ENCODE data around the gene COL16A1.

Gene COL16A1

DNA sequence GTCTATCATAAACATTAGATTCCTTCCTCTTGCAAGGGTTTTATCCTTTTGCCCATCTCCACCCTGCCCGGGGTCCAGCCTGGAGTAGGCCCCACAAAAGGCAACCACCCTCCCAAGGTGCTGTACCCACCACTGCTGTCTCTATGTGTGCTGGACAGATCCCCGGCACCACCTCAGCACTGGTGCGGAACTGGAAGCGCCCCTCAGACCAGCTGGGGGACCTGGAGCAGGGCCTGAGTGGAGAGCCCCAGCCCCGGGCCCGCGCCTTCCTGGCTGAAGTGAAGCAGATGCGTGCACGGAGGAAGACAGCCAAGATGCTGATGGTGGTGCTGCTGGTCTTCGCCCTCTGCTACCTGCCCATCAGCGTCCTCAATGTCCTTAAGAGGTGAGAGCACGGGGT lies 80.5 kb downstream of the COL16A1 start:
- no peak for TF ChIP-seq JUND (IDR thresholded peaks at IDR 0.05; ENCODE audit: low read depth)
- in situ Hi-C loops (cut with HindIII; ENCODE audit: low pct_unique_long_range_greater_than_20kb, low sequenced_read_pairs), result no loop called here
- no peak for DNase-seq (ENCODE audit: low read depth in 1 of 2, low spot score in 1 of 2)

DNA sequence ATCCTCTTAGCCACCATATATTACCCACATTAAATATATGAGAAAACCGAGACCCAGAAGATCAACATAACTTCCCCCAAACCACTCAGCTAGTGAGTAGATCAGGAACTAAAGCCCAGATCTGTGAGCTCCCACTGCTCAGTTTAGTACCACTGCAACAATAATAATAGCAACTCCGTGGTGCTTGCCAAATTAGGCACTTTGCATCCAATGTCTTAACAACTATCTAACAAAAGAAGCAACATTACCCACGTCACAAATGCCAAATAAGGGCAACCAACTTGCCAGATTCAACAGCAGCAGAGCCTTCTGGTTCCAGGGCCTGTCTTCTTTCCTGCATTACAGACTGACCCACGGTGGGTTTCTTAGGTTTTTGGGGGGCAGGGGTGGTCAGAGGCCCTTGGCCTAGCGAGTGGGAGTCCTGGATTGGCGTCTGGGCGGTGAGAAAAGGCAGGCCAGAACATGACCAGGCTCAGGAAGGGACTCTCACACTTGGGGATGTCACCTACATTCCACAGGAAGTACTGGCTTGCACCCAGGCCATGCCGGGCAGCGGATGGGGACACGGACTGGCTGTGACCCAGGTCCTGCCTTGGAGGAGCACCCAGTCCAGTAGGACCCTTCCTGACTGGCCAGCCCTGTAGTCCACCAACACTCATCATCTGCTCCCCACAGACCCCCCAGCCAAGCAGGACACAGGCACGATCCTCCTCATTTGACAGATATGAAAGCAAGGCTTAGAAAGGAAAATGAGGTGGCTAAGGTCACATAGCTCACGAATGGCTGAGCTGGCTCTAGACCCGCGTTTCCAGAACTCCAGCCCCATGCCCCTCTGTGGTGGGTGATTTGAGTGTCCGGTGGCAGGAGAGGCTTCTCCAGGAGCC lies 81.7 kb downstream of the COL16A1 start:
- in situ Hi-C loops (cut with HindIII; ENCODE audit: low pct_unique_long_range_greater_than_20kb, low sequenced_read_pairs), result no loop called here
- DNase-seq (ENCODE audit: low read depth in 1 of 2, low spot score in 1 of 2), result no peak
- TF ChIP-seq JUND (IDR thresholded peaks at IDR 0.05; ENCODE audit: low read depth), result no peak

DNA sequence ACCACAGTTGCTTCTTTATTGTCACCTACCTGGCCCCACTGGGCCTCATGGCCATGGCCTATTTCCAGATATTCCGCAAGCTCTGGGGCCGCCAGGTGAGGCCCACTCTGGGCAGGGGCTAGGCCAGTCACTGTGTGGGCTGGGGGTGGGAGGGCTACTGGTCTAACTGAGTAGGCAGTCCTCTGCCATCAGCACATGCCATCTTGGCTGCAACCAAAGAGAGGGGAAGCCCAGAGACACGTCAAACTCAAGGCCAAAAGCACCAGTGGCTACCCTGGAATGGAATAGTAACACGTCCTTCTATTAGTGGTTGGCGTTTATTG lies 82.4 kb downstream of the COL16A1 start:
- no peak for TF ChIP-seq JUND (IDR thresholded peaks at IDR 0.05; ENCODE audit: low read depth)
- DNase-seq (ENCODE audit: low read depth in 1 of 2, low spot score in 1 of 2), result no peak

DNA sequence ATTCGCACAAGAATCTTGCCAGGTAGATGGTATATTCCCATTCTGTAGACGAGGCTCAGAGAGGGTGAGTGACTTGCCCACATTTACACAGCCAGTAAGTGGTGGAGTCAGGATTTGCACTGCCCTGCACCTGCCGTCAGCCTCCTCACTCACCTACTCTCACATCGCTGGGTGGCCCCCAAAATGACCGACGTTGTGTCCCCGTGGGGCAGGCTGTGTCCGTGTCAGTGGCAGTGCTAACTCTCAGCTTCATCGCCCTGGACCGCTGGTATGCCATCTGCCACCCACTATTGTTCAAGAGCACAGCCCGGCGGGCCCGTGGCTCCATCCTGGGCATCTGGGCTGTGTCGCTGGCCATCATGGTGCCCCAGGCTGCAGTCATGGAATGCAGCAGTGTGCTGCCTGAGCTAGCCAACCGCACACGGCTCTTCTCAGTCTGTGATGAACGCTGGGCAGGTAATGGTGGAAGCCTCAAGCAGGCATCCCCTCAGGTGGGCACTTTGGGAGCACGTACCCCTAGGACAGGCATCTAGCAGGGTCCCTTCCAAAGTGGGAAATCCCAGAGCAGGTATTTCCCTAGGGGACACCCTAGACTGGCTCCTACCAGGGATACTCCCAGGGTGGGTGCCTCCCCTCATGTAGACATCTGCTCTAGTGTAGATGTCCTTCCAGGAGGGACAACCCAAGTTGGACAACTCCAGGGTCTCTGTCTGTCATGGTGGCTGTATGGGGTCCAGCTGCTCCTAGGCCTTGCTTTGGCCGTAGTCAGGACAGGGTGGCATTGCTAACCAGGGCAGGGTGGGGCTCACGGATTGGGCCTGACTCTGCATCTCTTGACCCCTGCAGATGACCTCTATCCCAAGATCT lies 83.0 kb downstream of the COL16A1 start:
- DNase-seq (ENCODE audit: low read depth in 1 of 2, low spot score in 1 of 2), result no peak
- no peak for TF ChIP-seq JUND (IDR thresholded peaks at IDR 0.05; ENCODE audit: low read depth)
- in situ Hi-C loops (cut with HindIII; ENCODE audit: low pct_unique_long_range_greater_than_20kb, low sequenced_read_pairs), result no loop called here

More for the DNA sequence above, 82.4 kb downstream of the COL16A1 start:
- in situ Hi-C loops (cut with HindIII; ENCODE audit: low pct_unique_long_range_greater_than_20kb, low sequenced_read_pairs), result no loop called here

DNA sequence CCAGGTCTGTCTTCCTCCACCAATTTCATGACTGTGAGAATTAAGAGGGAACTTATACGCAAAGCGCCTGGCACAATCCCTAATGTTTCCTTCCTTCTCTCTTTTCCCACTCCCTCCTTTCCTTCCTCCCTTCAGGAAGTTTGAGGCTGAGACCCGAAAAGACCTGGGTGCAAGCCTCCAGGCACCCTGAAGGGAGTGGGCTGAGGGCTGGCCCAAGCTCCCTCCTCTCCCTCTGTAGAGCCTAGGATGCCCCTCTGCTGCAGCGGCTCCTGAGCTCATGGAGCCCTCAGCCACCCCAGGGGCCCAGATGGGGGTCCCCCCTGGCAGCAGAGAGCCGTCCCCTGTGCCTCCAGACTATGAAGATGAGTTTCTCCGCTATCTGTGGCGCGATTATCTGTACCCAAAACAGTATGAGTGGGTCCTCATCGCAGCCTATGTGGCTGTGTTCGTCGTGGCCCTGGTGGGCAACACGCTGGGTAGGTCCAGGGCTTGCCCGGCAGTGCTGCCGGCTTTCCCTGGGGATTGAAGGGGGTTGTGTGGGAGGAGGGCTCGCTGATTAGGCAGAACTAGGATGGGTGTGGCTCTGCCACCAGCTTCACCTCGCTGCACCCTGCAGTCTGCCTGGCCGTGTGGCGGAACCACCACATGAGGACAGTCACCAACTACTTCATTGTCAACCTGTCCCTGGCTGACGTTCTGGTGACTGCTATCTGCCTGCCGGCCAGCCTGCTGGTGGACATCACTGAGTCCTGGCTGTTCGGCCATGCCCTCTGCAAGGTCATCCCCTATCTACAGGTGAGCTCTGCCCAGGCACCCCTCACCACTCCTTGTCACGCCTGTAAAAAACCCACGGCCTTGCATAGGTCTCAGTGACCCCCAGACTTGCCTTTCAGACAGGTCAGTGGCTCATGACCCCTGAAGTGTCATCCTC lies 84.6 kb downstream of the COL16A1 start:
- TF ChIP-seq JUND (IDR thresholded peaks at IDR 0.05; ENCODE audit: low read depth), result no peak
- no peak for DNase-seq (ENCODE audit: low read depth in 1 of 2, low spot score in 1 of 2)
- in situ Hi-C loops (cut with HindIII; ENCODE audit: low pct_unique_long_range_greater_than_20kb, low sequenced_read_pairs), result no loop called here

DNA sequence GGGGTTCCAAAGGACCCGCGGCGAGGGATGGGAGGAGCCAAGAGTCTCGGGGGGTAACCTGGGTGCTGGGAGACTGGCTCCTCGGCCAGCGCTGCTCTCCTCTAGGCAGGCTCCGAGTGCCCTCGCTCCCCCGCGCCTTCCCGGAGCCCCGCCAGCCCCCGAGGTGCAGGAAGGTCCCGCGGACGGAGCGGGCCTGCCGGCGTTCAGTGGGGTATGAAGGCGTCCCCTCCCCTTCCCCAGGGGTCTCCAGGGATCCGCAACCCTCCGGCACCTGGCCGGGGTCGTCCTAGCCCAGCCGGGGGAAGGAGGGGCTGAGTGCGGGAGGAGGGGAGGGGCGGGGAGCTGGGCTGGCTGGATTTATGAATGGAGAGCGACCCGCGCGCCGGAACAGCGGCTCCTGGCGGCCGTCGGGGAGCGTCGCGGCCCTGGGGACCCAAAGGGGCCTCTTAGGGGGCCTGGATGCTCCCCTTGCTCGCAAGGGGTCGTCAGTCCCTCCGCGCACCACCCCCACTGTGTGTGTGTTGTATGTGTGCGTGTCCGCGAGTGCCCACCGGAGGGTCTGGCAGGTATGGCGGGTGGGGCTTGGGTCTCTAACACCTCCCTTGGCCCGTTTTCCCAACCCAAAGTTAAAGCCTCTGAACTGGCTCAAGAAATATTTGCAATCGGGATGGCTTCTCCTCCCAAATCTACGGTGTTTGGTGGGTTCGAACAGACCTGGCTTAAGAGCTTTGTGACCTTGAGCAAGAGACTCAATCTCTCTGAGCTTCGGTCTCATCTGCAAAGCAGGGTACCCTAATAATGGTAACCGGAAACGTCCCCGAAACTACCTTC lies 85.7 kb downstream of the COL16A1 start:
- in situ Hi-C loops (cut with HindIII; ENCODE audit: low pct_unique_long_range_greater_than_20kb, low sequenced_read_pairs), result no loop called here
- no peak for TF ChIP-seq JUND (IDR thresholded peaks at IDR 0.05; ENCODE audit: low read depth)
- DNase-seq (ENCODE audit: low read depth in 1 of 2, low spot score in 1 of 2), result no peak

DNA sequence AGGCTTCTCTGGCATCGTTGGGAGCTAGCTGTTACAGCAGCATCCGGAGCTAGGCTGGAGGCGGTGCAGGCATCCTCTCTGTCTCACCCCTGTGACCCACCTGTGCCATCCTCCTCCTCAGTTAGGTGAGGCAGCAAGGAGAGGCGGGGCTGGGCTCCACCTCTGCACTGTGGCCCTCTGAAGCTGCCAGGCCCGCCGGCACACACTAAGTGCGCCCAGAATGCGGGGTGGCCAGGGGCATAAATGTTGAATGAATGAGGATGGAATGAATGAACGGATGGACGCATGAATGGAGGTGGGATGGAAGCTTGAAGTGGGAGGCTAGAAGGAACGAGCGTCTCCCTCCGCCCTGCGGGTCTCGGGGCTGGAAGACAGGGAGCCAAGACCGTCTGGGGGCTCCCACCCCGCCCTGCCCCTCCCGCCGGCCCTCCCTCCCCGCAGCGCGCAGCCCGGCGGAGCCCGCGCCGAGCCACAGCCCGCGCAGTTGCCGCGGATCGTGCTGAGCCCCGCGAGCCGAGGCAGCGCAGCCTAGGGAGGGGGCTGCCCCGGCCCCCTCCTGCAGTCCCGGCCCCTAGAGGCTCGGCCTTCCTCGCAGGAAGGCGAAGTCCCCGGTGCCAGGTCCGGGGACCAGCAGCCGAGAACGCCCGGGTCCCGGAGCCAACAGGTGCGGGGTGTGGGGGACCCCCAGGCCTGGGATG lies 86.5 kb downstream of the COL16A1 start, which contains the start of gene HCRTR1:
HCRTR1 (plus strand) TSS at position 472 of the 698 bp plus-strand sequence. CDS start 1,504 bp downstream, outside the sequence.
- TF ChIP-seq JUND (IDR thresholded peaks at IDR 0.05; ENCODE audit: low read depth), result no peak
- in situ Hi-C loops (cut with HindIII; ENCODE audit: low pct_unique_long_range_greater_than_20kb, low sequenced_read_pairs), result no loop called here
- DNase-seq (ENCODE audit: low read depth in 1 of 2, low spot score in 1 of 2), result no peak

DNA sequence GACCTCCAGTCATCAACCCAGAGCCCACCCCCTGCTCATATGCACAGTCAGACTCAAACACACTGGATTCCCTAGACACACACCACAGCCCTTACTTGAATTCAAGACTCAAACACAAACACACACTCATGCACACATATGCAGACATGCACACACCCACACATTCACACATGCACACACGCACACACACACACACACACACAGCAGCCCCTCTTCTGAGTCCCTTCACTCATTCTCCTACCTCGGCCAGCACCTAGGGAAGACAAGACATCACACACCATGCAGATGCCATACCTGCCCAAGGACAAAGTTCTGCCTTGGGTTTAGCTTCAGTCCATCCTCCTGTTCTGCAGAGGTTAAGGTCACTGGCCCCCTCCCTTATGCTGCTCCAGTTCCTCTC lies 87.9 kb downstream of the COL16A1 start:
- in situ Hi-C loops (cut with HindIII; ENCODE audit: low pct_unique_long_range_greater_than_20kb, low sequenced_read_pairs), result no loop called here
- no peak for TF ChIP-seq JUND (IDR thresholded peaks at IDR 0.05; ENCODE audit: low read depth)
- DNase-seq (ENCODE audit: low read depth in 1 of 2, low spot score in 1 of 2), result no peak

DNA sequence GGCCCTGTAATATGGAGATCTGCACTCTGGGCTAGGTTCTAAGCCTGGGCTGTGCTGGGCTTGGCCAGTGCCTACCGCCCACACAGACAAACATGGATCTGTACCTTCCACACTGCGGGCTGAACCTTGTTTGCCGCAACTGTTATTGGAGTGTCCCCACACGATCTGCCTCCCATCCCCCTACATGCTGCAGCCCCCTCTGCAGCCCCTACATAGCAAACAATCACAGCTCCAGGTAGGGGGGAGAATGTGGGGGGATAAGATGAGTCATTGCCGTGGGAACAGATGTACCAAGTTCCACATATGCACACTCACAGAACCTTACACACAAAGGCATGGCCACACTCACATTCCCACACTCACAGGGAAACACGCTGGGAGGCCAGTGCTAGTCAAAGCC lies 88.4 kb downstream of the COL16A1 start:
- in situ Hi-C loops (cut with HindIII; ENCODE audit: low pct_unique_long_range_greater_than_20kb, low sequenced_read_pairs), result no loop called here
- DNase-seq (ENCODE audit: low read depth in 1 of 2, low spot score in 1 of 2), result no peak
- TF ChIP-seq JUND (IDR thresholded peaks at IDR 0.05; ENCODE audit: low read depth), result no peak

DNA sequence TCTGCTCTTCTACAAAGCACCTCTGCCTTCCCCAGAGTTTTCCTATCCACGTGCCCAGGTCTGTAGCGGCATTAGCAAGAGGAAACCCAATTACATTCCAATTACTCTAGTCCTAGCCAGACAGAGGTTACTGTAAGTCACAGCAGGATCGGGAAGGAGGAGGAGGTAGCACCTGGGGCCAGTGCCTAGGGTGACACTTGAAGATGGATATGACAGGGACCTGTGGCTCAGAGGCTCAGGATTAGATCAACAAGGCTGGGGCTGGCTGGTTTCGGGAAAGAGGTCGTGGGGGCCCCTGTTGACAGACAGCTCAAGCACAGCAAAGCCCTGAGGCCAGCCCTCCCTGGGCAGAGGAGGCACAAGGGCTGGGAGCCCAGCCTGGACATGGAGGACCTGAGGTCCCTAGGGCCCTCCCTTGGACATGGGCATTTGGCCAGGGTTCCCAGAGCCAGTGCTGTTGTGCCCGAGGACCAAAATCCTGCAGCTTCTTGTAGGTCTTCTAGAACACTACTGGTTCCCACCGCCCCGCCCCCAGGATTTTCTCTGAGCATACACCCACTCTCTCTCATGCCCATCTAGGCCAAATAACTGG lies 89.3 kb downstream of the COL16A1 start:
- DNase-seq (ENCODE audit: low read depth in 1 of 2, low spot score in 1 of 2), result no peak
- no peak for TF ChIP-seq JUND (IDR thresholded peaks at IDR 0.05; ENCODE audit: low read depth)
- in situ Hi-C loops (cut with HindIII; ENCODE audit: low pct_unique_long_range_greater_than_20kb, low sequenced_read_pairs), result no loop called here

Measured in T47D (cell line).